Liver (tissue), 3 donors: Measurements from ENCODE around the gene SLC1A3.

Experiments
- CTCF ChIP-seq: fragments of 150-350 bp; IDR thresholded peaks from 2 replicates; pipeline ENCODE4 v1.5.1; 2017; ENCODE audit warnings: improper control_type of control experiment, low read depth, low read length; ENCODE audit not compliant: missing input control
- HNF4A ChIP-seq, 2 donors: conservative IDR thresholded peaks; 2 replicates each; pipeline ENCODE4 v1.6.1; 2016; ENCODE audit warnings: antibody characterized with exemption in 2 of 2, mild to moderate bottlenecking in 2 of 2
- JUND ChIP-seq, 2 donors: IDR thresholded peaks; 2 replicates each; pipeline ENCODE4 v1.6.1; 2016; ENCODE audit warnings: antibody characterized with exemption in 2 of 2
- MAX ChIP-seq: IDR thresholded peaks from 2 replicates; pipeline ENCODE4 v1.6.1; 2016; ENCODE audit warnings: antibody characterized with exemption
- NR2F2 ChIP-seq: IDR thresholded peaks from 2 replicates; pipeline ENCODE4 v1.6.1; 2016; ENCODE audit warnings: antibody characterized with exemption
- TAF1 ChIP-seq: conservative IDR thresholded peaks from 2 replicates; pipeline ENCODE4 v1.6.1; 2016; ENCODE audit warnings: antibody characterized with exemption, mild to moderate bottlenecking
- YY1 ChIP-seq: IDR thresholded peaks from 2 replicates; pipeline ENCODE4 v1.6.1; 2016; ENCODE audit warnings: antibody characterized with exemption, mild to moderate bottlenecking
- TF ChIP-seq, protein P1 (sequence below): IDR thresholded peaks from 2 replicates; pipeline ENCODE4 v1.6.1; 2016; ENCODE audit warnings: antibody characterized with exemption
- TF ChIP-seq, protein P2 (sequence below): IDR thresholded peaks from 2 replicates; pipeline ENCODE4 v1.6.1; 2016; ENCODE audit warnings: antibody characterized with exemption, mild to moderate bottlenecking
- donor health status: healthy.
- donor health status: healthy.

GRCh38 chr5:36646100-36646499 is 39.7 kb downstream of the SLC1A3 start:
- TF ChIP-seq CTCF (no peak), JUND (IDR thresholded peaks at IDR 0.05) (no peak), MAX (no peak), TAF1 (no peak), YY1 (no peak), HNF4A (conservative IDR thresholded peaks at IDR 0.05) (no peak), NR2F2 (no peak)
- TF ChIP-seq, protein P1, sequence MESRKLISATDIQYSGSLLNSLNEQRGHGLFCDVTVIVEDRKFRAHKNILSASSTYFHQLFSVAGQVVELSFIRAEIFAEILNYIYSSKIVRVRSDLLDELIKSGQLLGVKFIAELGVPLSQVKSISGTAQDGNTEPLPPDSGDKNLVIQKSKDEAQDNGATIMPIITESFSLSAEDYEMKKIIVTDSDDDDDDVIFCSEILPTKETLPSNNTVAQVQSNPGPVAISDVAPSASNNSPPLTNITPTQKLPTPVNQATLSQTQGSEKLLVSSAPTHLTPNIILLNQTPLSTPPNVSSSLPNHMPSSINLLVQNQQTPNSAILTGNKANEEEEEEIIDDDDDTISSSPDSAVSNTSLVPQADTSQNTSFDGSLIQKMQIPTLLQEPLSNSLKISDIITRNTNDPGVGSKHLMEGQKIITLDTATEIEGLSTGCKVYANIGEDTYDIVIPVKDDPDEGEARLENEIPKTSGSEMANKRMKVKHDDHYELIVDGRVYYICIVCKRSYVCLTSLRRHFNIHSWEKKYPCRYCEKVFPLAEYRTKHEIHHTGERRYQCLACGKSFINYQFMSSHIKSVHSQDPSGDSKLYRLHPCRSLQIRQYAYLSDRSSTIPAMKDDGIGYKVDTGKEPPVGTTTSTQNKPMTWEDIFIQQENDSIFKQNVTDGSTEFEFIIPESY = no peak
- TF ChIP-seq, protein P2, sequence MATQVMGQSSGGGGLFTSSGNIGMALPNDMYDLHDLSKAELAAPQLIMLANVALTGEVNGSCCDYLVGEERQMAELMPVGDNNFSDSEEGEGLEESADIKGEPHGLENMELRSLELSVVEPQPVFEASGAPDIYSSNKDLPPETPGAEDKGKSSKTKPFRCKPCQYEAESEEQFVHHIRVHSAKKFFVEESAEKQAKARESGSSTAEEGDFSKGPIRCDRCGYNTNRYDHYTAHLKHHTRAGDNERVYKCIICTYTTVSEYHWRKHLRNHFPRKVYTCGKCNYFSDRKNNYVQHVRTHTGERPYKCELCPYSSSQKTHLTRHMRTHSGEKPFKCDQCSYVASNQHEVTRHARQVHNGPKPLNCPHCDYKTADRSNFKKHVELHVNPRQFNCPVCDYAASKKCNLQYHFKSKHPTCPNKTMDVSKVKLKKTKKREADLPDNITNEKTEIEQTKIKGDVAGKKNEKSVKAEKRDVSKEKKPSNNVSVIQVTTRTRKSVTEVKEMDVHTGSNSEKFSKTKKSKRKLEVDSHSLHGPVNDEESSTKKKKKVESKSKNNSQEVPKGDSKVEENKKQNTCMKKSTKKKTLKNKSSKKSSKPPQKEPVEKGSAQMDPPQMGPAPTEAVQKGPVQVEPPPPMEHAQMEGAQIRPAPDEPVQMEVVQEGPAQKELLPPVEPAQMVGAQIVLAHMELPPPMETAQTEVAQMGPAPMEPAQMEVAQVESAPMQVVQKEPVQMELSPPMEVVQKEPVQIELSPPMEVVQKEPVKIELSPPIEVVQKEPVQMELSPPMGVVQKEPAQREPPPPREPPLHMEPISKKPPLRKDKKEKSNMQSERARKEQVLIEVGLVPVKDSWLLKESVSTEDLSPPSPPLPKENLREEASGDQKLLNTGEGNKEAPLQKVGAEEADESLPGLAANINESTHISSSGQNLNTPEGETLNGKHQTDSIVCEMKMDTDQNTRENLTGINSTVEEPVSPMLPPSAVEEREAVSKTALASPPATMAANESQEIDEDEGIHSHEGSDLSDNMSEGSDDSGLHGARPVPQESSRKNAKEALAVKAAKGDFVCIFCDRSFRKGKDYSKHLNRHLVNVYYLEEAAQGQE = no peak
